ENCODE results near the gene SPHK1. TPM values are rescaled to one million over a fixed set of nuclear protein-coding genes. Genes with fewer than 3 reads are reported as not detected.

The SPHK1 gene, protein sequence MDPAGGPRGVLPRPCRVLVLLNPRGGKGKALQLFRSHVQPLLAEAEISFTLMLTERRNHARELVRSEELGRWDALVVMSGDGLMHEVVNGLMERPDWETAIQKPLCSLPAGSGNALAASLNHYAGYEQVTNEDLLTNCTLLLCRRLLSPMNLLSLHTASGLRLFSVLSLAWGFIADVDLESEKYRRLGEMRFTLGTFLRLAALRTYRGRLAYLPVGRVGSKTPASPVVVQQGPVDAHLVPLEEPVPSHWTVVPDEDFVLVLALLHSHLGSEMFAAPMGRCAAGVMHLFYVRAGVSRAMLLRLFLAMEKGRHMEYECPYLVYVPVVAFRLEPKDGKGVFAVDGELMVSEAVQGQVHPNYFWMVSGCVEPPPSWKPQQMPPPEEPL
- total RNA-seq: 10 to 100 TPM in 3 of 4 donors, 1 to 10 TPM in 1; 9.7 to 35.6 (median 18.3) TPM

DNA sequence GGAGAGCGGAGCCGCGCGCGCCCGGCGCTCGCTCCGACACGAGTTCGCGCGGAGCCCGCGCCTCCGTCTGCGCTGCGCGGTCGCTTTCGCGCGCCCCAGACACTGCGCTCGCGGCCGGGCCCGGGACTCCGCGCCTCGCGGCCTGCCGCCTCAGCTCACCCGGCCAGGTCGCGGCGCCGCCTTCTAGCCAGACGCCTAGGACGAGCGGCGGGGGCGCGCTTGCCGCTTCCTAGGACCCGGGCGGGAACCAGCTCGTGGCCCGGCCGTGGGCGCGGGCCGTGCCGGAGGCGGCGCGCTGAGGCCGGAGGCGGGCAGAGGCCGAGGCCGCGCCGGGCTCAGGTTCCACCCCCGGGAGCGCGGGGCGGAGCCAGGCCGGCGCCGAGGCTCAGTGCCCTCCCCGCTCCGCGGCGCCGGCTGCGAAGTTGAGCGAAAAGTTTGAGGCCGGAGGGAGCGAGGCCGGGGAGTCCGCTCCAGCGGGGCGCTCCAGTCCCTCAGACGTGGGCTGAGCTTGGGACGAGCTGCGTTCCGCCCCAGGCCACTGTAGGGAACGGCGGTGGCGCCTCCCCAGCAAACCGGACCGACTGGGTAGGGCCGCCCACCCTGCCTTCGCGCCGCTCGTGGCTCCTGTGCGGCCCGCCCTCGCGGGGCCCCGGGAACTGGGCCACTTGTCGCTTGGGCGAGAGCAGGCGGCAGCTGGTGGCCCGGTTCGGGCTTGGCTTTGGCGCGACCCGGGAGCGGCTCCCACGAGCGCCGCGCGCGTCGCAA is at the start of gene SPHK1:
Gene SPHK1 (plus strand): TSS at position 388 of the 765 bp plus-strand sequence. CDS start 1,036 bp downstream, outside the sequence.
- peak; percentile 41 to 93 for DNase-seq (ENCODE audit: low spot score in 2 of 2)
- intact Hi-C loops (cut with DNase I; ENCODE audit: low total_unique reads): no loop called here

DNA sequence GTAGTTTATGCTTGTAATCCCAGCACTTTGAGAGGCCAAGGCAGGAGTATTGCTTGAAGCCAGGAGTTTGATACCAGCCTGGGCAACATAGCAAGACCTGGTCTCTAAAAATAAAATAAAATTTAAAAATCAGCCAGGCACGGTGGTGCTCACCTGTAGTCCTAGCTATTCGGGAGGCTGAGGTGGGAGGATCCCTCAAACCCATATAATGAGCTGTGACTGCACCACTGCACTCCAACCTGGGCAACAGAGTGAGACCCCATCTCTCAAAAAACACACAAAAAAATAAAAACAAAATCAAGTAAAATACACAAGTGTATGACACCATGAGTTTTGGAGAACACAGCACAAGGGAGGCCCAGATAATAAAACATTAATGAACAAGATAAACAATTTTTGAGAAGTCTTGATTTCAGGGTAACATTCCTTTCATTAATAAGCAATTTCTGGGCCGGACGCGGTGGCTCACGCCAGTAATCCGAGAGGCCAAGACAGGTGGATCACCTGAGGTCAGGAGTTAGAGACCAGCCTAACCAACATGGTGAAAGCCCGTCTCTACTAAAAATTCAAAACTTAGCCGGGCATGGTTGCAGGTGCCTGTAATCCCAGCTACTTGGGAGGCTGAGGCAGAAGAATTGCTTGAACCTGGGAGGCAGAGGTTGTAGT is 48.6 kb upstream of the SPHK1 start:
- H3K4me3 ChIP-seq (ENCODE audit: low read depth, poor library complexity, severe bottlenecking): no peak overlapping the region
- no peak for TF ChIP-seq POLR2A (IDR thresholded peaks at IDR 0.05)
- TF ChIP-seq, protein P1, sequence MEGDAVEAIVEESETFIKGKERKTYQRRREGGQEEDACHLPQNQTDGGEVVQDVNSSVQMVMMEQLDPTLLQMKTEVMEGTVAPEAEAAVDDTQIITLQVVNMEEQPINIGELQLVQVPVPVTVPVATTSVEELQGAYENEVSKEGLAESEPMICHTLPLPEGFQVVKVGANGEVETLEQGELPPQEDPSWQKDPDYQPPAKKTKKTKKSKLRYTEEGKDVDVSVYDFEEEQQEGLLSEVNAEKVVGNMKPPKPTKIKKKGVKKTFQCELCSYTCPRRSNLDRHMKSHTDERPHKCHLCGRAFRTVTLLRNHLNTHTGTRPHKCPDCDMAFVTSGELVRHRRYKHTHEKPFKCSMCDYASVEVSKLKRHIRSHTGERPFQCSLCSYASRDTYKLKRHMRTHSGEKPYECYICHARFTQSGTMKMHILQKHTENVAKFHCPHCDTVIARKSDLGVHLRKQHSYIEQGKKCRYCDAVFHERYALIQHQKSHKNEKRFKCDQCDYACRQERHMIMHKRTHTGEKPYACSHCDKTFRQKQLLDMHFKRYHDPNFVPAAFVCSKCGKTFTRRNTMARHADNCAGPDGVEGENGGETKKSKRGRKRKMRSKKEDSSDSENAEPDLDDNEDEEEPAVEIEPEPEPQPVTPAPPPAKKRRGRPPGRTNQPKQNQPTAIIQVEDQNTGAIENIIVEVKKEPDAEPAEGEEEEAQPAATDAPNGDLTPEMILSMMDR (IDR thresholded peaks at IDR 0.05): no peak
- intact Hi-C loops (cut with DNase I; ENCODE audit: low total_unique reads): no loop called here
- 98 to 99% methylated on average over 9 of the region's 9 CpGs for WGBS, 2 donors
- peak in 1 of 2 donors; percentile 43 for DNase-seq (ENCODE audit: low spot score in 2 of 2)

More for the DNA sequence above, at the start of gene SPHK1:
- 0 to 1% methylated on average over 22 to 37 of the region's 118 CpGs for WGBS, 2 donors
- TF ChIP-seq, protein P1 (IDR thresholded peaks at IDR 0.05): no peak
- no peak for TF ChIP-seq POLR2A (IDR thresholded peaks at IDR 0.05)
- peak within 1 kb of the TSS; percentile 36 for H3K4me3 ChIP-seq (ENCODE audit: low read depth, poor library complexity, severe bottlenecking)

DNA sequence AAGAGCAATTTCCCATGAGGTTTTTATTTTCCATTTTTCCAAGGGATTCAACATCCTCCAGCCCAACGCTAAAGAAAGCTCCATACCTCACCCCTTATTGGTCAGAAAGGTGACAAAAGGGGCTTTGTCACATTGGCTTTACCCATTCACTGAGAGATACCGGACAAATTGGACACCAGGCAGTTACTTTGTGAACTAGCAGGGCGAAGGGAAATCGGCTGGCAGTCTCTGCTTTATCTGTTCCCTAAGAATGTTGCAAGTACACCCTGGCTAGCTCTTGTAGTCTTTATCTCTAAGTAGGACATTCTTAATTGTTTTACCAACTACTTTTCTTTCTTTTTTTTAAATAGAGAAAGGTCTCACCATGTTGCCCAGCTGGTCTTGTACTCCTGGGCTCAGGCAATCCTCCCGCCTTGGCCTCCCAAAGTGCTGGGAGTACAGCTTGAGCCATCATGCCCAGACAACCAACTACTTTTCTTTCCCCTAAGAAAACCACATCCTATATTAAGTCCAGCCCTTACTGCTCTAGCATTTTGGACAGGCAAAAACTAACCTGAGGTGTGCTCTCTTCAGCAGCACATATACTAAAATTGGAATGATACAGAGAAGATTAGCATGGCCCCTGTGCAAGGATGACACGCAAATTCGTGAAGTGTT is 47.5 kb upstream of the SPHK1 start:
- intact Hi-C loops (cut with DNase I; ENCODE audit: low total_unique reads): no loop called here
- TF ChIP-seq, protein P1 (IDR thresholded peaks at IDR 0.05): no peak
- TF ChIP-seq POLR2A (IDR thresholded peaks at IDR 0.05): no peak
- H3K4me3 ChIP-seq (ENCODE audit: low read depth, poor library complexity, severe bottlenecking): no peak overlapping the region
- 87 to 91% methylated on average over 7 of the region's 7 CpGs for WGBS, 2 donors
- DNase-seq (ENCODE audit: low spot score in 2 of 2): peak in 1 of 2 donors; percentile 46

DNA sequence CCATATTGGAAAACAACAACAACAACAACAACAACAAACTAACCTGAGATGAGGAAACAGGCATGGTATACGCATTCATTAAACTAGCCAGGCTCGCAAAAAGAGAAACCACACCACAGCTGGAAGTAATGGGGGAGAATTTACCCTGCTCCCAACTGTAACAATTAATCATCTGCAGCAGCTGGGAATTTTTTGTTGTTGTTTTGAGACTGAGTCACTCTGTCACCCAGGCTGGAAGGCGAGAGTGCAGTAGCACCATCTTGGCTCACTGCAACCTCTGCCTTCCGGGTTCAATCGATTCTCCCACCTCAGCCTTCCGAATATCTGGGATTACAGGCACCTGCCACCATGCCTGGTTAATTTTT is 47.0 kb upstream of the SPHK1 start:
- H3K4me3 ChIP-seq (ENCODE audit: low read depth, poor library complexity, severe bottlenecking): no peak overlapping the region
- WGBS, 2 donors: 78 to 86% methylated on average over 6 of the region's 6 CpGs
- DNase-seq (ENCODE audit: low spot score in 2 of 2): peak in 1 of 2 donors; percentile 12
- TF ChIP-seq, protein P1 (IDR thresholded peaks at IDR 0.05): no peak
- no peak for TF ChIP-seq POLR2A (IDR thresholded peaks at IDR 0.05)
- intact Hi-C loops (cut with DNase I; ENCODE audit: low total_unique reads): no loop called here

DNA sequence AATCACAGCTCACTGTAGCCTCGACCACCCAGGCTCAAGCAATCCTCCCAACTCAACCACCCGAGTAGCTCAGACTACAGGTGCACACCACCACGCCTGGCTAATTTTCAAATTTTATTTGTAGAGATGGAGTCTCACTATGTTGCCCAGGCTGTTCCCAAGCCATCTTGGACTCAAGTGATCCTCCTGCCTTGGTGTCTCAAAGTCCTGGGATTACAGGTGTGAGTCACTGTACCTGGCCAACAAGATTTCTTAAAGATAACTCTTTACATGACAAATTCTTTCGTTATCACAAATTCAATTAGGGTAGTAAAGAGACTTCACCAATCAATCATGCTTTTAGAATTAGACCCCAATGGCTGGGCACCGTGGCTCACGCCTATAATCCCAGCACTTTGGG is 43.1 kb upstream of the SPHK1 start:
- H3K4me3 ChIP-seq (ENCODE audit: low read depth, poor library complexity, severe bottlenecking): no peak overlapping the region
- 93 to 95% methylated on average over 6 of the region's 6 CpGs for WGBS, 2 donors
- intact Hi-C loops (cut with DNase I; ENCODE audit: low total_unique reads): no loop called here
- DNase-seq (ENCODE audit: low spot score in 2 of 2): peak in 1 of 2 donors; percentile 14
- TF ChIP-seq POLR2A (IDR thresholded peaks at IDR 0.05): no peak
- TF ChIP-seq, protein P1 (IDR thresholded peaks at IDR 0.05): no peak

Measured in lower leg skin (tissue), 4 donors.